HUES6 (cell line): Measurements from ENCODE around the gene CCDC24.

Experiments
- H3K27ac ChIP-seq: 2 replicates; pipeline ENCODE4 v1.7.0; 2013; ENCODE audit warnings: low read depth, mild to moderate bottlenecking, low read length, inconsistent platforms
- H3K27me3 ChIP-seq: 2 replicates; pipeline ENCODE4 v1.6.1; 2013; ENCODE audit warnings: low read length; ENCODE audit not compliant: control insufficient read depth, insufficient read depth
- H3K36me3 ChIP-seq: 2 replicates; pipeline ENCODE4 v1.6.1; 2013; ENCODE audit warnings: low read length; ENCODE audit not compliant: control insufficient read depth, insufficient read depth
- H3K4me1 ChIP-seq: 2 replicates; pipeline ENCODE4 v1.6.1; 2013; ENCODE audit warnings: low read length; ENCODE audit not compliant: control insufficient read depth, insufficient read depth
- H3K4me3 ChIP-seq: 2 replicates; pipeline ENCODE4 v1.5.1; 2013; ENCODE audit warnings: low read depth, low read length
- H3K9ac ChIP-seq: one replicate; pipeline ENCODE4 v1.6.1; 2013; ENCODE audit warnings: mild to moderate bottlenecking, low read length
- H3K9me3 ChIP-seq: 2 replicates; pipeline ENCODE4 v1.6.1; 2013; ENCODE audit warnings: low read depth, low read length; ENCODE audit not compliant: control insufficient read depth, insufficient read depth

CCDC24 gene

DNA sequence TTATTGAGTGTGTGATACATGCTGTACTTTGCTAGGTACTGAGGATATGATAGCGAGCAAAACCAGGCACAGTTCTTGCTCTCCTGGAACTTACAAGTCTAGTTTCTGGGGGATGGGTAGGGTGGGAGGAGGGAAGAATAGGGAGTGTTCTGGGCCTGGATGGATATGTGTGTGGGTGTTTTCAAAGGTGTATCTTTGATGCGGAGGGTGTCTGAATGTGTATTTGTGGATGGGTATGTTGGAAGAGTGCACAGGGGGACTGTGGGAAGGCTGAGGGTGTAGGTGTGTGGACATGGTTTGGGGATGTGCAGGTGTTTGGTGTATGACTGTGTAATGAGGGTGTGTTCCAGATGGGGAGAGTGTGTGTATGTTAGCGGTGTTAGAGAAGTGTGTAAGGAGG is 26.1 kb upstream of the CCDC24 start:
- no peak overlapping the region for H3K27ac ChIP-seq
- peaks cover 11% of the 10 kb centered on the region for H3K36me3 ChIP-seq
- no peak overlapping the region for H3K4me3 ChIP-seq
- no peaks in the 10 kb centered on the region for H3K27me3 ChIP-seq
- H3K4me1 ChIP-seq: no peaks in the 10 kb centered on the region
- no peak overlapping the region for H3K9ac ChIP-seq
- H3K9me3 ChIP-seq: no peaks in the 10 kb centered on the region

DNA sequence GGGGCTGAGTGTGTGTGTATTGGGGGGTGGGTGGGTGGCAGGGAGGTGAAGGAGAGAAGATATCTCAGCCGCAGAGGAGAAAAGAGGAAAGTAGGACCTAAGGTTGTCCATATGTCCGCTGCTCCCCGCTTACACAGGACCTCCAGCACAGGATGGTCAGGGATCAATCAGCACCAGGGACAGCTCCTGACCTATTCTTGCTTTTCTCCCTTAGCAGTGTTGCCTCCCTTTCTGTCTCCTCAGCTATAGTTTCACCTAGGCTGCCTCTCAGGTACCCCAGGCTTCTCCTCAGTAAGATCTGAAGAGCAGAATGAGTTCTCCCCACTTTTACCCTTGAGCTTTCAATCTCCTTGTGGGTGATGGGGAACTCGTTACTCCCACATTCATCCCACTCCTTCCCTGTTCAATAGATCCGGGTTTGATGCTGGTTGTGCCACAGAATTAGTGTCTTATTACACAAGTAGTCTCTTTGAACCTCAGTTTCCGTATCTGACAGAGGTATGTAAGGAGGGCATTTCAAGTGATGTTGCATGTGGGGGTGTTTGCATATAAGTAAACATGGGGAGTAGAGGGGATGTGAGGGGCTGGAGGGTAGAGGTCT is 23.0 kb upstream of the CCDC24 start:
- H3K9me3 ChIP-seq: no peaks in the 10 kb centered on the region
- no peak overlapping the region for H3K27ac ChIP-seq
- H3K9ac ChIP-seq: no peak overlapping the region
- peaks cover 5% of the 10 kb centered on the region; the same call in 1 of the 2 replicates for H3K4me1 ChIP-seq
- H3K27me3 ChIP-seq: no peaks in the 10 kb centered on the region
- H3K36me3 ChIP-seq: peaks cover 24% of the 10 kb centered on the region
- no peak overlapping the region for H3K4me3 ChIP-seq

DNA sequence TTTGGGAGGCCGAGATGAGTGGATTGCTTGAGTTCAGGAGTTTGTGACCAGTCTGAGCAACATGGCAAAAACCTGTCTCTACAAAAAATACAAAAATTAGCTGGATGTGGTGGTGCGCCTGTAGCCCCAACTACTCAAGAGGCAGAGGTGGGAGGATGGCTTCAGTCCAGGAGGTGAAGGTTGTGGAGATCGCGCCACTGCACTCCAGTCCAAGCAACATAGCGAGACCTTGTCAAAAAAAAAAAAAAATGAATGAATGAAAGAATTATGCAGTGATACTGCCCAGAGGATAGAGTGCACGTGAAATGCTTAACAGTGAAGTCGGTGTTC is 22.0 kb upstream of the CCDC24 start:
- peak overlapping the region; percentile 51 for H3K4me3 ChIP-seq
- no peak overlapping the region for H3K27ac ChIP-seq
- peaks cover 12% of the 10 kb centered on the region; the same call in 1 of the 2 replicates for H3K4me1 ChIP-seq
- no peak overlapping the region for H3K9ac ChIP-seq
- H3K36me3 ChIP-seq: peaks cover 24% of the 10 kb centered on the region
- no peaks in the 10 kb centered on the region for H3K27me3 ChIP-seq
- no peaks in the 10 kb centered on the region for H3K9me3 ChIP-seq

DNA sequence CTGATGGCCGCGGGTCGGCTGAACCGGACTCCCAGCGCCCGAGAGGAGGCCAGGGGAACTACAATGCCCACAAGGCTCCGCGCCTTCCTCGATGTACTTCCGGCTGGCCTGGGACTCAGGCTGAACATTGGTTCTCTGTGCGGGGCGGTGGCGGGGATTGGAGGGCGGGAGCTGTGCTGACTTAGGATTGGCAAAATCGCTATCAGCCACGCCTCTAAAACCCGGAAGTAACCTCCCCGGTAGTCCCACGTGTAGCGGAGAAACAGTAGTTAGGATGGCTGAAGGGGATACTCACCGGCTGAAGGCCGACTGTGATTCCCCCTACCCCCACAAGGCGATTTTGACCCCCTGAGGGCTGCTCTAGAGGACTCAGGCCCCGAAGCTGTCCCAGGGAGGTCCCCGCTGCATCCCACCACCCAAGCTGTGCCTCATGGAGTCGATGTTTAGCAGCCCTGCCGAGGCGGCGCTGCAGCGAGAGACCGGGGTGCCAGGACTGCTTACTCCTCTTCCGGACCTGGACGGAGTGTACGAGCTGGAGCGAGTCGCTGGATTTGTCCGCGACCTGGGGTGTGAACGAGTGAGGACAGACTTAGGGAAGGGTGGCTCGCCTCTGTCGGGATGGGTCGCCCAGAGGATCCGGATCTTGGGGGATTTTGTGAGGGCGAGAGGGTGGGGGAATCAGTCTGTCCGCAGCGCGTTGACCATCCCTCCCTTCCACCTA is 21.5 kb upstream of the CCDC24 start, which contains the start of gene DPH2:
Gene DPH2 (plus strand): TSS at position 265 of the 721 bp plus-strand sequence. CDS start 166 bp downstream, at position 431.
- peak within 1 kb of the TSS; percentile 41; the same call in 1 of the 2 replicates for H3K27ac ChIP-seq
- H3K4me3 ChIP-seq: peak within 1 kb of the TSS; percentile 92
- peak within 1 kb of the TSS; percentile 93 for H3K9ac ChIP-seq
- peaks cover 24% of the 10 kb centered on the region for H3K36me3 ChIP-seq
- H3K4me1 ChIP-seq: peaks cover 12% of the 10 kb centered on the region; the same call in 1 of the 2 replicates
- H3K9me3 ChIP-seq: no peaks in the 10 kb centered on the region
- H3K27me3 ChIP-seq: no peaks in the 10 kb centered on the region

DNA sequence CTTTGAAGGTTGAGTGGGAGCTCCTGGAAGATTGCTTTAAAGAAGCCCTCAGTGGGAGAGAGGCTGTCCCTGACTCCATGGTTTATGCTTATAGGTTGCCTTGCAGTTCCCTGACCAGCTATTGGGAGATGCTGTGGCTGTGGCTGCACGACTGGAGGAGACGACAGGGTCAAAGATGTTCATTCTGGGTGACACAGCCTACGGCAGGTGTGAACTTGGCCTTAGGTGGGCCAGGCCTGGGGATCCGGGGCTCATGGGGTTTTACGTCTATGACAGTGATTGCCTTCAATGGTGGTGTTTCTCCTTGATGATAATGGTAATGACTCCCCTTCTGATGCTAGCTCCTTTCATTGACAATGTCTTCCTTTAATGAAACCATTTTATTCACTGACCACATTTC is 20.9 kb upstream of the CCDC24 start:
- peak overlapping the region; percentile 93 for H3K9ac ChIP-seq
- H3K9me3 ChIP-seq: no peaks in the 10 kb centered on the region
- H3K4me1 ChIP-seq: peaks cover 13% of the 10 kb centered on the region; the same call in 1 of the 2 replicates
- peaks cover 24% of the 10 kb centered on the region for H3K36me3 ChIP-seq
- peak overlapping the region; percentile 92 for H3K4me3 ChIP-seq
- H3K27ac ChIP-seq: no peak overlapping the region
- no peaks in the 10 kb centered on the region for H3K27me3 ChIP-seq

DNA sequence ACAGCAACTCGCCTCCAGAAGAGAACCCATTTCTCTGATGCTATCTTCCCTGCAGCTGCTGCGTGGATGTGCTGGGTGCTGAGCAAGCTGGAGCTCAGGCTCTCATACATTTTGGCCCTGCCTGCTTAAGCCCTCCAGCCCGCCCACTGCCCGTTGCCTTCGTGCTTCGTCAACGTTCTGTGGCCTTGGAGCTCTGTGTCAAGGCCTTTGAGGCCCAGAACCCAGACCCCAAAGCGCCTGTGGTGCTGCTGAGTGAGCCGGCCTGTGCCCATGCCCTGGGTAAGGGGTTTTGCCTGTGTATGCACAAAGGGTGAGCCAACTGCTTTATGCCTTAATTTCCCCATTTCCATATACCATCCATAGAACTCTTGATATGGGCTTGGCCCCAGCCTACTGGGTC is 20.5 kb upstream of the CCDC24 start:
- Histone ChIP-seq H3K4me3 (peak overlapping the region; percentile 92), H3K4me1 (peaks cover 17% of the 10 kb centered on the region; the same call in 1 of the 2 replicates), H3K27ac (no peak overlapping the region), H3K36me3 (peaks cover 24% of the 10 kb centered on the region), H3K9me3 (no peaks in the 10 kb centered on the region), H3K9ac (no peak overlapping the region), H3K27me3 (no peaks in the 10 kb centered on the region)

DNA sequence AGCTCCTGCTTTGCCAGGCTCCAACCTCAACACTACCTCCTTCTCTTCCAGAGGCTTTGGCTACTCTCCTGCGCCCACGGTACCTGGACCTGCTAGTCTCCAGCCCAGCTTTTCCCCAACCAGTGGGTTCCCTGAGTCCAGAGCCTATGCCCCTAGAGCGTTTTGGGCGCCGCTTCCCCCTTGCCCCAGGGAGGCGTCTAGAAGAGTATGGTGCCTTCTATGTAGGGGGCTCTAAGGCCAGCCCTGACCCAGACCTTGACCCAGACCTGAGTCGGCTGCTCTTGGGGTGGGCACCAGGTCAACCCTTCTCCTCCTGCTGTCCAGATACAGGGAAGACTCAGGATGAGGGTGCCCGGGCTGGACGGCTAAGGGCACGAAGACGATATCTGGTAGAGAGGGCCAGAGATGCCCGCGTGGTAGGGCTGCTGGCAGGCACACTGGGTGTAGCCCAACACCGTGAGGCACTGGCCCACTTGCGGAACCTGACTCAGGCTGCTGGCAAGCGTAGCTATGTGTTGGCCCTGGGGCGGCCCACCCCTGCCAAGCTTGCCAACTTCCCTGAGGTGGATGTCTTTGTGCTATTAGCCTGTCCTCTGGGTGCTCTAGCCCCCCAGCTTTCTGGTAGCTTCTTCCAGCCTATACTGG is 19.9 kb upstream of the CCDC24 start:
- H3K4me3 ChIP-seq: no peak overlapping the region
- no peak overlapping the region for H3K9ac ChIP-seq
- no peaks in the 10 kb centered on the region for H3K27me3 ChIP-seq
- H3K9me3 ChIP-seq: no peaks in the 10 kb centered on the region
- peaks cover 27% of the 10 kb centered on the region for H3K36me3 ChIP-seq
- H3K27ac ChIP-seq: no peak overlapping the region
- H3K4me1 ChIP-seq: peaks cover 18% of the 10 kb centered on the region; the same call in 1 of the 2 replicates

DNA sequence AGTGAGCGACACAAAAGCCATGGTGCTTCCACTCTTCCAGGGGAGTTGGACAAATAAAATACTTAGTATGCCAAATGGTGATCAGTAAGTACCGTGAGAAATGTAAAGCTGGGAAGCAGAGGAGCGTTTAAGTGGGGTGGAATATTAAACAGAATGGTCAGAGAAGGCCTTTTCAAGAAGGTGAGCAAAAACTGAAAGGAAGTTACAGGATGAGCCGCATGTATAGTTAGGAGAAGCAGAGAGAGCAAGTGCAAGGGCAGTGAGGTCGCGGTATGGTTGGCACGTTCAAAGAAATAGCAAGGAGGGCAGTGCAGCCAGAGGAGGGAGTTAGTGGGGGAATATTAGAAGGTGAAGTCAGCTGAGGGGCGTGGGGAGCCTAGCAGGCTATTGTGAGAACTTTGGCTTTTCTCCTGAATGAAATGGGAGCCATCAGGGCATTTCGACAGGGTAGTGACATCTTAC is 17.4 kb upstream of the CCDC24 start:
- peak overlapping the region; percentile 82 for H3K4me3 ChIP-seq

DNA sequence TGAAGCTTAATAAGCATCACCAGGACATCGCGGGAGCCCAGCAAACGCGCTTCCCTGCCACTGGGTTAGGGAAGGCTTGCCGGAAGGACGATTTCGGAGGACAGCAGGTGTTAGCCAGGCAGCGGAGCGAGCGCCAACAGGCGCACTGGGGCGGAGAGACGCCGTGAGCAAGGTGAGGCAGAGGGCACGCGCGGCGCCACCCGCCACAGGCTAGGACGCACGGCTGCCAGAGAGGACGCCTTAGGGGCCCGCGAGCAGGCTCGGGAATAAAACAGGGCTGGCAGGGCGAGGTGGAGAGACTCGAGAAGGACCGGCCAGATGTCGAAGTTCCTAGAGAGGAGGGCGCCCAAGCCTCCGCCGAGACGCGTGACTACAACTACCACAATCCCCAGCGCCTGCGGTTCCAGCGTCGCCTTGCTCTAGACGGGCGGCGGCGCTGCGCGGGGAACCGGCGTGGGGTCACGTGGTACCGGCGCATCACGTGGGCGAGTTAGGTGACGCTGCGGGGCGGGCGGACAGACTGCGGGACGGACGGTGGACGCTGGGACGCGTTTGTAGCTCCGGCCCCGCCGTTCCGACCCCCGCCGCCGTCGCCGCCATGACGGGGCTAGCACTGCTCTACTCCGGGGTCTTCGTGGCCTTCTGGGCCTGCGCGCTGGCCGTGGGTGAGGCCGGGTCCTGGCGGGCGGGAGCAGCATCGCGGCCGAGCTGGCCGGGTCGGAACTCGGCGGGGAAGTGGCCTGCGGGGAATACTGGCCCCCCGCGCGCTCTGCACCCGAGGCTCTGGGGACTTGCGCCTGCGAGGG is 16.8 kb upstream of the CCDC24 start, which contains the start of gene ATP6V0B:
Gene ATP6V0B (plus strand): TSS at position 518 of the 806 bp plus-strand sequence. CDS start 81 bp downstream, at position 599.
- Histone ChIP-seq H3K4me3 (peak within 1 kb of the TSS; percentile 82), H3K27ac (peak within 1 kb of the TSS; percentile 73; the same call in 1 of the 2 replicates), H3K27me3 (no peaks in the 10 kb centered on the region), H3K4me1 (peaks cover 18% of the 10 kb centered on the region; the same call in 1 of the 2 replicates), H3K9me3 (no peaks in the 10 kb centered on the region), H3K9ac (peak within 1 kb of the TSS; percentile 91), H3K36me3 (peaks cover 42% of the 10 kb centered on the region)

More for the DNA sequence above, 17.4 kb upstream of the CCDC24 start:
- Histone ChIP-seq H3K36me3 (peaks cover 42% of the 10 kb centered on the region), H3K27ac (no peak overlapping the region), H3K9ac (peak overlapping the region; percentile 91), H3K9me3 (no peaks in the 10 kb centered on the region), H3K27me3 (no peaks in the 10 kb centered on the region), H3K4me1 (peaks cover 18% of the 10 kb centered on the region; the same call in 1 of the 2 replicates)

DNA sequence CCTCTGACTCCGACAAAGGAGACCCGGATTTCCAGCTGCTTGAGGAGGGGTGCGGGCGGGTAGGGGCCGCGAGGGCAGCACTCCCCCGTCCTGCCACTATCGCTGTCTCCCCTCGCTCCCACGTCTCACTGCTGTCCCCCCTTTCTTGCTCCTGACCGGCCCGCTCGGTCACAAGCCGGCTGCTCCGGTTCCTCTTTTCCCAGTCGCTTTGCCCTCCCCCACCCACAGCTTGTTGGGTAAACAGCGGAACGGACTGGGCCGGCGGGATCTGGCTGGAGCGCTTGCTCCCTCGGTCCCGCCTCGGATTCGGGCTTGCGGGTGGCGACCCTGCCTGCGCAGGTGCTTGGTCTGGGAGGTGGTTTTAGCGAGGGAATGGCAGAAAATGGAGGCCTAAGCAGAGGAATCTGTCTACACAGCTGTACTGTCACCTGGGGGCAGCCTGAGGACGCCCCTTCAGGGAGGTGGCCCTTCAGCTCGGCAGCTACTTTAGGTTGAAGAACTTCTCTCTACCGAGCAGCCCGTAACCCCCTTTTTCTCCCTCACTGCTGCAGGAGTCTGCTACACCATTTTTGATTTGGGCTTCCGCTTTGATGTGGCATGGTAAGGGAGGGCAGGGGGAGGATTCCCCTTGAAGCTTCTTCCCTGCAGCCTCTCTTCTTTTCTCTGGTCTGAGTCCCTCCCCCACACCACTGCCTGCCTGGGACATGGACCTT is 16.0 kb upstream of the CCDC24 start:
- Histone ChIP-seq H3K9ac (peak overlapping the region; percentile 91), H3K27ac (peak overlapping the region; percentile 73; the same call in 1 of the 2 replicates), H3K36me3 (peaks cover 42% of the 10 kb centered on the region), H3K9me3 (no peaks in the 10 kb centered on the region), H3K4me3 (peak overlapping the region; percentile 82), H3K4me1 (peaks cover 25% of the 10 kb centered on the region), H3K27me3 (no peaks in the 10 kb centered on the region)
